ENCODE results near the gene PTPRN2. TPM values are rescaled to one million over a fixed set of nuclear protein-coding genes. Genes with fewer than 3 reads are reported as not detected.
"Not testable (repeated sequence)": the region's sequence is repeated elsewhere in the genome, so short reads cannot be mapped to it uniquely, and the experiment has no call there.

The PTPRN2 gene
- total RNA-seq, 1 experiment from 2014 or later, result 2.1 TPM

DNA sequence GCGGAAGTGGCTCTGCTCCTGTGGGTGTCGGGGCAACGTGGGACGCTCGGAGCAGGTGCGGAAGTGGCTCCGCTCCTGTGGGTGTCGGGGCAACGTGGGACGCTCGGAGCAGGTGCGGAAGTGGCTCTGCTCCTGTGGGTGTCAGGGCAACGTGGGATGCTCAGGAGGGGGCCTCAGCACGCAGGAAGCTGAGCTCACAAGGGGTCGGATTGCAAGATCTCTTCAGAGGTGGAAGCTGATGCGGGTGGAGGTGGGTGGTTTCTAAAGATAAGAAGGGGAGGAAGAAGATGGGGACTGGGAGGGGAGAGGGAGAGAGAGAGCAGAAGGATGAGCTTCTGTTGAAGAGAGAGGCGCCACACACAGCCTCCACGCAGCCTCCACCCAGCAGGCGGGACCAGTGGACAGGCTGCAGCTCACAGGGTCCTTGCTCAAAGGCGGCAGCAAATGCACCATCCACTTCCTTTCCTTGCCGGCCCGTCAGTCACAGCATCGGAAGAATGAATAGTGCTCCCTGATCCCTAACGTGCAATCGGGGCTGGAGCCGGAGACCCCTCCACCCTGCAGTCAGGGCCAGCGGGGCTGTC is 78.7 kb downstream of the PTPRN2 start (continued):
- TF ChIP-seq REST (IDR thresholded peaks at IDR 0.05; ENCODE audit: low read depth), result no peak
- TF ChIP-seq MAX (IDR thresholded peaks at IDR 0.05), result no peak; the same call in 1 of the 2 replicates
- no peak for TF ChIP-seq TCF7L2 (IDR thresholded peaks at IDR 0.05; ENCODE audit: borderline replicate concordance, extremely low read depth, insufficient read depth, insufficient read length)
- no peak for TF ChIP-seq POLR2A (IDR thresholded peaks at IDR 0.05; ENCODE audit: borderline replicate concordance, extremely low read depth, insufficient read depth, insufficient read length)
- no peak for TF ChIP-seq EGR1 (IDR thresholded peaks at IDR 0.05; ENCODE audit: low read depth)
- TF ChIP-seq RAD21 (IDR thresholded peaks at IDR 0.05; ENCODE audit: low read depth), result no peak

- peaks cover 6 to 20% of the 10 kb centered on the region in 2 experiments for H3K4me1 ChIP-seq (ENCODE audit: control insufficient read depth in 1 of 2, insufficient read depth in 2 of 2, low read length in 2 of 2)
- ATAC-seq (peak; percentile 97), DNase-seq (ENCODE audit: low read depth, low spot score) (peak; percentile 70)
- H3K9me2 ChIP-seq (ENCODE audit: insufficient read depth); H3K9me3 ChIP-seq (ENCODE audit: control insufficient read depth in 1 of 2, insufficient read depth in 1 of 2, low read depth in 1 of 2, low read length in 2 of 2); intact Hi-C loops (cut with micrococcal nuclease); H4K20me1 ChIP-seq (ENCODE audit: insufficient read depth); RAD21 ChIA-PET (ENCODE audit: low non-redundant PET in 1 of 2, low total read pairs in 2 of 2, uncharacterized antibody in 2 of 2, unreplicated experiment in 2 of 2); H3K36me3 ChIP-seq (ENCODE audit: control insufficient read depth in 1 of 2, insufficient read depth in 2 of 2, low read length in 2 of 2); H3K27me3 ChIP-seq (ENCODE audit: insufficient read depth, low read length); CTCF ChIA-PET; H2AFZ ChIP-seq (ENCODE audit: low read depth, low read length, poor library complexity, severe bottlenecking); POLR2A ChIA-PET; BruUV-seq (replicated peaks); H3K79me2 ChIP-seq (ENCODE audit: insufficient read depth, low read length): not testable (repeated sequence)
- H3K9ac ChIP-seq (ENCODE audit: low read length), result peak overlapping the region; percentile 33
- TF ChIP-seq SP1 (IDR thresholded peaks at IDR 0.05; ENCODE audit: low read depth) (peak; percentile 67), CBX3 (IDR thresholded peaks at IDR 0.05; ENCODE audit: low read depth) (peak; percentile 80), MAX (IDR thresholded peaks at IDR 0.05) (peak; percentile 70), ELF1 (IDR thresholded peaks at IDR 0.05; ENCODE audit: borderline replicate concordance, low read depth) (peak; percentile 61; the same call in 1 of the 2 replicates), POLR2AphosphoS5 (IDR thresholded peaks at IDR 0.05; ENCODE audit: low read depth, low read length) (peak; percentile 46), JUND (IDR thresholded peaks at IDR 0.05) (peak; percentile 55; the same call in 1 of the 2 replicates)
- H3K4me3 ChIP-seq (replicated peaks in 1 of 2; ENCODE audit: low read depth in 1 of 2, low read length in 2 of 2), result peak overlapping the region; percentile 31 to 43
- H3K27ac ChIP-seq (ENCODE audit: low read depth, low read length), result peak overlapping the region; percentile 38
- peak overlapping the region; percentile 81 for H3K4me2 ChIP-seq (ENCODE audit: low read length)
Measured at GRCh38 chr7:158508321-158508720, 79.3 kb downstream of the PTPRN2 start.
